ENCODE measurements around the gene RGS19.

The RGS19 gene

DNA sequence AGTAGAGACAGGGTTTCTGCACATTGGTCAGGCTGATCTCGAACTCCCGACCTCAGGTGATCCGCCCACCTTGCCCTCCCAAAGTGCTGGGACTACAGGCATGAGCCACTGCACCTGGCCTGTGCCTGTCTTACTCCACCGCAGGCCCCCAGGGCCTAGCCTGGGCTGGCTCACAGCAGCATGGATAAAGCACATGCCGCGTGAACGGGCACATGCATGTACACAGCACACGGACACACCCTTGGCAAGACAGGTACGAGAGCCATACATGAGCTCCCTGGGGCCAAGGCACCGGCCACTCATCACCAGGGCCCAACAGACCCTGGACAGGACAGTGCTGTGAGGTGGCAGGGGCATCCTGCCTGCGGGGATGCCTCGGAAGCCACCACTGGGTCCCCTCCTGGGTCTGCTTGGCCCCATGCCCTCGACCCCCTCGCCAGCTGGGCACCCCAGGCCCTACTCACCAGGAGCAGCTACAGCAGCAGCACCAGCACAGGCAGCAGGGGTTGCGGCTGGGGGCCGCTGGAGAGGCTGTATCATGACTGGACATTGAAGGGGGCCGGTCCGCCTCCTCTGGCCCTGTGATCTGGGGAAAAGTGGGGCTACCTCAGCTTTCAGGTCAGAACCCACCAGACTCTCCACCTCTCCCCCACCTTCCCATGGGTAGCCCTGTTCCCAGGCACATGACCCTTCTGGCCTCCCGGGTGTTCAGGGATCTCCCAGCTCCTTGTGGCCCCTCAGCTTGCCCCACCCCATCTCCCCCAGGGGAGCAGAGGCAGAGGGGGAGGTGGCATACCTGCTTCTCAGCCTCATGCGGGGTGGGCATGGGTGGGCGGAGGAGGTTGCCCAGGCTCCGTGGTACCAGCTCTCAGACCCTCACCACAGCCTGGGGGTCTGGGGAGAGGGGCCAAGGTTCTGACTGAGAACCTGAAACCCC, 3.0 kb downstream of the RGS19 start:
- no peak for DNase-seq

DNA sequence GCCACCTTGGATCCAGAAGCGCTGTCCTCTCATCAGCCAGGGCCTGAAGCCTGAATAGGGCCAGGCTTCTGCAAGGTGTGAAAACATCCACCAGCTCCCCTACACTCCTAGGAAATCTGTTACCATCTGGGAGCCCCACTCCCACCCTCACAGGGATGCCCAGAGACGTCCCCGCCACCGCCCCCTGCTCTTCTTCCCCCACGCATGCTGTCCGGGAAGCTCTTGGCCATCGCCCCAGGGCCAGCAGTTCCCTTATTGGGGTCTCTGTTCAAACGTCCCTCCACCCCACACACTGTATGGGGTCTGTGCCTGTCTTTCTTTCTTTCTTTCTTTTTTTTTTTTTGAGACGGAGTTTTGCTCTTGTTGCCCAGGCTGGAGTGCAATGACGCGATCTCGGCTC, 3.8 kb downstream of the RGS19 start:
- DNase-seq = no peak

DNA sequence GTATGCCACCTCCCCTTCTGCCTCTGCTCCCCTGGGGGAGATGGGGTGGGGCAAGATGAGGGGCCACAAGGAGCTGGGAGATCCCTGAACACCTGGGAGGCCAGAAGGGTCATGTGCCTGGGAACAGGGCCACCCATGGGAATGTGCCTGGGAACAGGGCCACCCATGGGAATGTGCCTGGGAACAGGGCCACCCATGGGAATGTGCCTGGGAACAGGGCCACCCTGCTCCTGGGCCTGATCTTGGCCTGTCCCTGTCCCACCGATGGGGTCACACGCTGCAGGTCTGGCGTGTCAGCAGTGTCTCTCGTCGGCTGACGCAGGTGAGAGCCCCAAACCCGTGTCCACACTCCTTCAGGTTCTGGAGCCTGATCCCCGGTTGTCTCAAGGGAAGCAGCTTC, 4.4 kb downstream of the RGS19 start:
- no peak for DNase-seq

DNA sequence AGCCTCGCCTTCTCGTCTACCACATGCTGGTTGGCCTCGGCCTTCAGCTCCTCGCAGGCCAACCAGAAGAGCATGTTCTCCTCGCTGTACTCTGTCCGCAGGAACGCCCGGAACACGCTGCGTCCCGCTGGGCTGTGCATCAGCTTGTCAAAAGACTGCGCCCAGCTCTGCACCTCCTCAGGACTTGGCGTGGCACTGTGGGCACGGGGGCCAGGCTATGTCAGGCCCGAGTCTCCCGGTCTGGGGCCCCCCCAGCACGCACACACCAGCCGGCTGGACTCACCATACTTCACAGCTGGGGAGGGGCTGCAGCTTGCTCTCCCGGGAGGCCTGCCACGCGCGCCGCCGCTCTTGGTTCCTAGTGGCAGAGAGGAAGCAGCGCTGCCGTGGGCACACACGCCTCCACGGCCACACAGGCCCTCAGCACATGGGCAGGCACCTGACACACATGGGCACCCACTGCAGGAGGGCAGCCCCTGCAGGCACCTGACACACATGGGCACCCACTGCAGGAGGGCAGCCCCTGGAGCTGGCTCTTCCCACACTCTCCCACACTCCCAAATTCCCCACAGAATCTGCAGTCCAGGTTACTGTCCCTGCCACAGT, 5.0 kb downstream of the RGS19 start:
- no peak for DNase-seq

DNA sequence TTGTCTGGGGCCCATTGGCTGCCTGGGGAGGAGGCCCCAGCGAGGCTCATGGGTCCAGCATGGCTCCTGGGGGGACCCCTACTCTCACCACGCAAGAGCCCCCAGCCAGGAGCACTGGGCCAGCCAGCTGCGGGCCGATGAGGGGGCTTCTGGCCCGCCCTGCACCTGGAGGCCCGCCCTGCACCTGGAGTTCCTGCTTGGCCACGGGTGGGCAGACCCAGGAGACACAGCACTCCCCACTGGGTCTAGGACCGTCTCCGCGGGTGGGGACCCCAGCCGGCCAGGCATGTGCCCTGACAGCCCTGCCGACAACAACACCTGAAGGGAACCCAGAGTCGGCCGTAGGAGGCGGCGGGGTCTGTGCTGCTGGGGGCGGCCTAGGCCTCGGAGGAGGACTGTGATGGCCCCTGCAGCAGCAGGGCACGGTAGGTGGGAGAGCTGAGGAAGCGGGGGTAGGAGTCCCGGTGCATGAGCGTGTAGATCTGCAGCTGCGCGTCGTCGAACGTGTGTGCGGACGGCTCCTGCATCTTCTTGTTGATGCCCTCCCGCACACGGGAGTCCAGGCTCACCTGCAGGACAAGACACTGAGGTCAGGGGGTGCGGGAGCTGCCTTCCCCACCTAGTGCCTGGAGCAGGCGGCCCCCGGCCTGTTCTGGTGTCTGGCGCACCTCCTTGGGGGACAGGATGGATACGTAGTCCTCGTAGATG, 5.7 kb downstream of the RGS19 start:
- no peak for DNase-seq

DNA sequence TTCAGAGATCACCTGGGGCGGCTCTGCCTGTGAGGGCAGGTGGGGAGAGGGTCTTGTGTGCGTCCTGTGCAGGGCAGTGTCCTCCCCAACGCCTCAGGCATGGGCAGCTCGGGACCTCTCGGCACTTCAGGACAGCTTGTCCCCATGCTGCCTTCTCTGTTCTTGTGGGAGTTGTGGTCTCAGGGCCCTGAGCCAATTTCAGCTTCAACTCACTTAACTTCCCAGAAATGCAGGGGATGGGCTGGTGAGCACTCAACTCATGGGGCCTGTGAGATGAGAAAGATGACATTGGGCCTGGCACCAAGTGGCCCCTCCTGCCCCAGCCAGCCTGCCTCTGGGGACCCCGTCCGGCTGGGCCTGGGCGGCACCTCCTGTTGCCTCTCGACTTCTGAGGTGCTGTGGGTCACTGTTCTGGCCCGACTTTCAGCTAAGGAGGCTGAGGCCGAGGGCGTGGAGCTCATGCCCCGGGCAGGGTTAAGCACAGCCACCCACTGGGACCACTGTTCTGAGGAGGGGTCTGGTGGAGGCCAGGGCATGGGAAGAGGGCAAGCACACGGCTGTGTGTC, 6.7 kb downstream of the RGS19 start:
- no peak for DNase-seq

DNA sequence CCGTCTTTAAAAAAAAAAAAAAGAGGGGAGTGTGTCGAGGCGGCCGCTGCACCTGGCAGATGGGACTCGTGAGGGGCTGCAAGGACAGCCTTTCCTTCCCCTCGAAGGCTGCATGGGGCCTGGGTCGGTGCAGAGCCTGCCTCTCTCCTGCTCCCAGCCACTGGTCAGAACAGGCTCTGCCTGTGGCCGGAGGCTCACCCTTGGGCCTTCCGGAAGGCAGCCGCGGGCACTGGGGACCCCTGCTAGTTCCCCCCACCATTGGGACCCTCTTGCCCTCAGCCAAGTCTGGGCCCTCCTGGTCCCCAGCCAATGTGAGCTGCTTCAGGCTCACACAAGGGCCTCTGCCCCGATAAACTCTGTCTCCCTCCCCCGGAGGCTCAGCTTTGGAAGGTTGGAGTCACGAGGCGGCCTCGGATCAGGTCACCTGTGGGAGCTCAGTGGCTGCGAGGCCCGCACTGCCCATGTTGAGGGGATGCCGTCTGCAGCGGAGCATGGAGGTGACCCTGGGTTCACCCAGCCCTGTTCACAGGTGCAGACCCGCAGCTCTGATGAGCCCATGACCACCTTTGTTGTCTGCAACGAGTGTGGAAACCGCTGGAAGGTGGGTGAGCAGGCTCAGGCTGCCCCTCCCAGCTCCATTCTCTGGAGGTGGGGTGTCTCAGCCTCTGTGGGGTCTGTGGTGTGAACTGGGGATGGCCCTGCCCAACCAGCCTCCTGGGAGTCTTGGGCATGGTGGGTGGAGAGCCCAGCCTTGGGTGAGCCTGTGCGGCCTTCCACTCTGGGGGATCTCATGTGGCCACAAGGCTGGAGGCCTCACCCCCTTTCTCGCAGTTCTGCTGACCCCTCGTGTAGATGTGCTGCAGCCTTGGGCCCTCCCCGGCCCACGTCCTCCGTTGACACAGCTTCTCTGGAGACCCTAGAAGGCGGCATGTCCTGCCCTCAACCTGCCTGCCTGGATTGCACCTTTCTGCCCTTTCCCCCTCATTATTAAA, 7.7 kb downstream of the RGS19 start:
- DNase-seq = no peak

DNA sequence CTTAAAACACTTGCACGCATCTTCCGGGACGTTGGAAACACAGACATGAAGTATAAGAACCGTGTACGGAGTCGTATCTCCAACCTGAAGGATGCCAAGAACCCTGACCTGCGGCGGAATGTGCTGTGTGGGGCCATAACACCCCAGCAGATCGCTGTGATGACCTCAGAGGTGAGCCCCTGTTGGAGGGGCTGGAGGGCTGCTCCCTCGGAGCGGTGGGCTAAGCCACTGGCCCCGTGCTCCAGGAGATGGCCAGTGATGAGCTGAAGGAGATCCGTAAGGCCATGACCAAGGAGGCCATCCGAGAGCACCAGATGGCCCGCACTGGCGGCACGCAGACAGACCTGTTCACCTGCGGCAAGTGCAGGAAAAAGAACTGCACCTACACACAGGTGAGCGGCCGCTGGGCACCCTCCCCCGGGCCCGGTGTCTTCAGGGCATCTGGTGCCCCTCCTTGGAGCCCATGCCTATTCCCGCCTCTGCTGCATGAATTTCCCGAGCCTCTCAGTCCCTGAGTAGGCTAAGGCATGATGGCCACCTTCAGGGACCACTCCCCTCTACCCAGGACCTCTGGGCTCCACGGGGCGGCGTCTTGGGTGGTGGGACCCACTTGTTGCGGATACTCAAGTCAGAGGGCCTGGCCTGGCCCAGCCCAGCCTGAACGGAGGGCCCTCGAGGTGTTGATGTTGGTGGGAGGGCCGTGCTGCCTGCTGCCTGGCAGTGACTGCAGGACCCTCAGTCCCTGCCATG, 8.9 kb downstream of the RGS19 start:
- DNase-seq = no peak

DNA sequence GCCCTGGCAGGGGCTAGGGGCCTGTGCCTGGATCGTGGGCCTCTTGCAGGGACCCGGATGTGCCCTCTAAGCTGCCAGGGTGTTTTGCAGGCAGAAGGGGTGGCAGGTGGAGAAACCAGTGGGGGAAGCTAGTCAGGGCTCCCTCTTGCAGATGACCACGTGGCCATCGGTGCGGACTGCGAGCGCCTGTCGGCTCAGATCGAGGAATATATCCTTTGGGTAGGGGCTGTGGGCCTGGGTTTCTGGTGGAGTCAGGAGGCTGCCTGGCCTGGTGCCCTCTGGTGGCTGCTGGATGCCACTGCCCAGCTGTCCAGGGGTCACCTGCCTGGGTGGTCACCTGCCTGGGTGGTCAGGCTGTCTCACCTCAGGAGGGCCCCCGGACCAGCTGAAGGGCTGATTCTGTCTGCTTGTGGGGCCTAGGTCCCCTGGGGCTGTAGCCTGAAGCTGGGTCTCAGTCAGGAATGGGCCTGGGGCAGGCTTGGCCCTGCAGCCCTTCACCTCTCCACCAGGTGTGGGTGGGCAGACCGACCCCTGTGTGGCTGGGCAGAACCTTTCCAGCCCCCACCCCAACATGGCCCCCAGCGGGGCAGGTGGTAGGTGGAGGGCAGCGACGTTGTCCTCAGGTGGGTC, 9.6 kb downstream of the RGS19 start:
- no peak for DNase-seq

DNA sequence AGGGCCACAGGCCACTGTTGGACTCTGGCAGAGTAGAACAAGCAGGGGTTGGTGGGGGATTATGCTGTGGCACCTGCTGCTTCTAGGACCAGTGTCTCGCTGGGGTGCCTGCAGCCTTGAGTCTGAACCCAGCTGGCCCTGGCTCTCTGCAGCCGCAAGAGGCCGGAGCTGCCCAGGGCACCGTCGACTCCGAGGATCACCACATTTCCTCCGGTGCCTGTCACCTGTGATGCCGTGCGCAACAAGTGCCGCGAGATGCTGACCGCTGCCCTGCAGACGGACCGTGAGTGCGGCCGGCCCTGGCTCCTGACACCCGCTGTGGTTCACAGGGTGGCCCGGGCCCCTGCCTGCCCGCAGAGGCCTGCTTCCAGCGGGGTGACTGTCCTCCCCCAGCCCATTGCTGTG, 10.1 kb downstream of the RGS19 start:
- no peak for DNase-seq

DNA sequence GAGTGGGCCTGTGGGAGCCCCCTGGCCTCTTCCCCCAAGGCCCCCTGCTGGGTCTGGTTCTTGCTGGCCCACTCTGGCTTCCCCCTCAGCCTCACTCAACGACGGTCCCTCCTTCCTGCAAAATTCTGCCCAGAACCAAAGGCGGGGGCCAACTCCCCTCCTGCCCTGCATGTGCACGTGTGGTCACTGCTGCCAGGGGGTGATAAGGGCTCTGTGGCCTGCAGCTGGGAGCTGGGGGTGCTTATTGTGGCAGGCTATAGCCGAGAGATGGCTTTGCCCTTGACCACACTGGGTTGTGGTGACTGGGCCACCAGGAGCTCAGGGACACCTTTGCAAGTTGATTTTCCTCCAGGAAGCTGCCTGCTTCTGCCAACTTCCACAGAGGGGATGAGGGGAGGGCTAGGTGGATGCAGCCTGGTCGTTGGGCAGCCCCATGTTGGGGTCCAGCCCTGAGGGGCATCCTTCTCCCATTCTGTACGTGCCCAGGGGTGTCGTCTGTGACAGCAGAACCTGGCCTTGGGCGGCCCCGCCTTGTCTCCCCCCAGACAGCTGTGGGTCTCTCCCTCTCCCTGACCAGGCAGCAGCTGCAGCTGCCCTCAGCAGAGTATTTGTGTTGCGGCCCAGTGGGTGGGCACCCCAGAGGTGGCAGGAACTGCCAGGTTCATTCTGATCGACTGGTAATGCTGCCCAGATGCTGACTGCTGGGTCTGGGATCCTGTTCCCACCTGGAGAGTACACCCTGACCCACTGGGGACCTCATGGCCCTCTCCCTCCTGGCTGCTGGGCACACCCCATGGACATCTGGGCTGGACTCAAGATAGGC, 10.7 kb downstream of the RGS19 start:
- DNase-seq = no peak

DNA sequence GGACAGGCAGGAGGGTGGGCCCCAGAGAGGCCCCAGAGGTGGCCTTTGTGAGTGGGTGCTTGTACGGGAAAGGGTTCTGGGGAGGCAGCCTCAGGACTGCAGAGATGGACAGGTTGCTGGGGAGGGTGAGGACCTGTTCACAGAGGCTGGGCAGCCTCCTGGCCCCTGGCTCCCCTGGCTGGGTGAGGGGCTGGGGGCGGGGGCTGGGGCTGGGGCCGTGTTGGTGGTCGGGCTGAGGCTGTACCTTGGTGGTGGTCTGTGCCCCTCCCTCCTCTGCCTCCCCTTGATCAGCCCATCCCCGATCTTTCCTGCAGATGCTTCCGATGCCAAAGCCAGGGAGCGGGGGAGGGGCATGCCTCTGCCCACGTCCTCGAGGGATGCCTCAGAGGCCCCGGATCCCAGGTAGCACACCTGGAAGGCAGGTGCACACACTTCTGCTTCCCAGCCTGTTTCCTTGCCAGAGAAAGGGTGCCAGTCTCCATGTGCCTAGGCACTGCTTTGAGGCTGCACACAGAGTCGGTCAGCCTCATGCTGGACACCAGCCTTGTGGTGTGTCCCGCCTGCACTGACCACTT, 11.5 kb downstream of the RGS19 start:
- no peak for DNase-seq

DNA sequence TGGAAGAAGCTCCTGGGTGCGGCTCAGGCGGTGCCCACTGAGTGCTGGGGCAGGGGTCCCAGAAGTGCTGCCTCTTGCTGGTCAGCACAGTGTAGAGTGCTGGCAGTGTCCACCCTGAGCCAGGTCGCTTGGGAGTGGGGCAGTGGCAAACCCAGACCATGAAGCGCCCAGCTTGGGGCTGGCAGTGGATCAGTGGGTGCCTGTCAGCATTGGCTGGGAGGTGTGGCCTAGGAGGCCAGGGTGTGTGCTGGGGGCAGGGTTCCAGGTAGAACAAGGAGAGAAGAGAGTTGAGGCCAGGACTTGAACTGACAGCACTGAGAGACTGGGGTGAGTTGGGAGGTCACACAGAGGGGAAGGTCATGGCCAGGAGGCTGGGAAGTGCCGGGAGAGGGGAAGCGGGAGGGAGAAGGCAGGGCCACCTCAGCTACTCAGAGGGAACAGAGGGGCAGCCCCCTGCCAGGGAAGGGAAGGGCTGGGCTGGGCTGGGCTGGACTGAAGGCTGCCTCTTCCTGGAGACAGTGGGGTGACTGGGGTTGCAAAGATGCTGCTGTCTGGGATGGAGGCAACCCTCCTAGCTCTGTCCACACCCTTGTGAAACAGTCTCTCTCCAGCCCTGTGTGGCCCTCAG, 12.2 kb downstream of the RGS19 start:
- no peak for DNase-seq

DNA sequence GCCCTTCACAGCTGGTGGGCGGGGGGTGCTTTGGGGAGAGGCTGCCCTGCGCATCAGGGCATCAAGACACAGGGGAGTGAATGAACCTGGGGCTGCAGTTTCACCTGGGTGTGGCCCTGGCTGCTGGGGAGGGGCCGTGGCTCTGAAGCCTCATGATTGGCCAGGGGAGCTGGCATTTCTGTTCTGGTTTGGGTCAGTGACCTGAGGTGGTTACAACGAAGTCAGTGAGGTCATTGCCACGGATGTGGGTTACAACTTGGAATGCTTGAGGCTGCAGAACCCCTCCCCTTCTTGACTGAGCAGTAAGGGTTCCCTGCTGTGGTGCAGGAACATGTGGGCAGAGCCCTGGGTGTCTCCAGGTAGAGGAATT, 13.4 kb downstream of the RGS19 start:
- DNase-seq = no peak

DNA sequence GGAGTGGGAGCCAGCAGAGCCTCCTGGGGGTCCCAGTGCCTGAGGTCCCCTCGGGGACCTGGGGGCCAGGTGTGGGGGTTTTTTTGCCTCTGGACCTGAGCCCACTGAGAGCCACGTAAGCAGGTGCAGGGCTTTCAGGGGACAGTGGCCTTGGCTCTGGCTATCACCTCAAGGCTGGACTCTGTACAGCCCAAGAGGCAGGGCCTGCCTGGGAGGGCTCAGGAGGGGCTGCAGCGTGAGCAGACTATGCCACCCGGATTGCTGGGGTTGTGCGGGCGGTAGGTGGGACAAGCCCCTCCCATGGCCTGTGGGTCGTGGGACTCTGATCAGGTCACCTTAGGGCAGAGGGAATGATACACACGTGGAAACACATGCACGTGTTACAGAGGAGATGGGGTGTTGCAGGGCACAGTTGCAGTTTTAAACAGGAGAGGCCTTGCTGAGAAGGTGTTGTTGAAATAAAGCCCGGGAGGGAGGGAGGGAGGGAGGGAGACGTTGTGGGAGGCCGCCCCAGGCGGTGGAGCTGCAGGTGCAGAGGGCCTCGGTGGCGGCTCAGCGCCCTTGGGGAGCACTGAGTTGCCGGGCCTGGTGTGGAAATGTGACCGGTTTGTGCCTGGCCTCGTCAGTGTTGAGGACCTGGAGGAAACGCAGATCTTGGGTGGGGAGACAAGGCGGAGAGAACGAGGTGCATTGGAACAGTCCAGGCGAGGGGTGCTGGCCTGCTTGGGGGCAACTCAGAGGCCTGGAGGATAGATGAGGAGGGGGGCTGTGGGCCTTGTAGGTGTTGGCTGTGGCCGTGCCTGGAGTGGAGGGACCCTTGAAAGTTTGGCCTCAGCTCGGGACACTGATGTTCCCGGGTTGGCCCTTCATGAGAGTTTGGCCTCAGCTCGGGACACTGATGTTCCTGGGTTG, 14.0 kb downstream of the RGS19 start:
- DNase-seq = no peak

DNA sequence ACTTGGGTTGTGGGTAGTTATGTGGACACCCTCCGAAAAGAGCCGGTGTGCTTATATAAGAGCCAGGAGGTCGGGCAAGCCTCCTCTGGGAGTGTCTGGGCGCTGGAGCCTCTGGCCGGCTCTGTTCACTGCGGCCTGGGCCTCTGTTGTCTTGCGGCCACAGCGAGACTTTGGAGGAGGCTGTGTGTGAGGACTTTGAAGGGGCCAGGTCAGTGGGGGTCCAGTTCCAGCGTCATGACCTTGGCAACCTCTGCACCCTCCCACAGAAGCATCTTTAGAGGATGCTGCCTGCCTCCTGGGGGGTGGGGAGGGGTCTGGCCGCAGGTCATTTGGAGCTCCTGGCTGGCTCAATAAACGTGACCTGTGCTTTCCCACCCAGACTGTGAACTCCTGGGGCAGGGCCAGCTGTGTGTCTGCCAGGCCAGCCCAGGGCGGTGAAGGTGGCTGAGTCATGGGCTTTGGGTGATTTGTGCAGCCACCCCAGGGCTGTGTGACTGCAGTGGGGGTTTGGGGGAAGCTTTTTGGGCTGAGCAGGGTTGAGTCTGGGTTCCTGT, 15.1 kb downstream of the RGS19 start:
- DNase-seq = no peak

DNA sequence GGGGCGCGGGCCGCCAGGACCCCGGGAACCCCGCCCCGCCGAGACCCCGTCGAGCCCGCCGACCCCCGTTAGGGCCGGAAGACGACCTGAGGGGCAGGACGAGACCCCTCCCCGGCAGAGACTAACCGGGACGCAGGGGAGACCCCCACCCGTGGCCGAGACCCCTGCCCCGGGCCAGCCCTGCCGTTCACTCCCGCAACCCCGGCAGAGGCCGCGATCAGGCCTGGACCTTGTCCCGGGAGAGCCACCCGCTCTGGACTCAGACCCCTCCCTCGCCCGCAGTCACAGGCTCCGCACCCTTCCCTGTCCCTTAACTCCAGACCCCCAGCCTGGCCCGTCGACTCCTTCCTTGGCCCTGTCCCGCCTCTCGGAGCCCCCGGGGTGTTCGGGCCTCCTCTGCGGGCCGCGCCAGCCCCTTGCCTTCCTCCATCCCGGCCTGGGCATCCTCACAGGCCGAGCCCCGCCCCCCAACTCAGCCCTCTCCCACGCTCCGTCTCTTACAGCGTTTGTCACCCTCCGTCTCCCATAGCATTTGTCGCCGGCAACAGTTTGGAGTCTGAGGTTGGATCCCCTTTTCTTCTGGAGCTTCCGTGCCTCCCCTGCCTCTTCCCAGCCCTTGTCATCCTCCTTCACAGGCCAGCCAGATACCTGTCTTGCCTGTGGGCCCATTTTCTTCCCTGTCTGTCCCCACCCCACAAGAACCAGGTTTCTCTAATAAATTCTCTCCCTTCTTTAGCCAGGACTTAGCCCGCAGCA, 15.8 kb downstream of the RGS19 start:
- no peak for DNase-seq

Data from NCI-H748 treated with DMSO at 0.1 percent for 48 hours (cell line).